ENCODE results near the gene SCRT2.
A peak's percentile ranks its signal among the peaks of the same experiment; 100 is the strongest.

Gene SCRT2

DNA sequence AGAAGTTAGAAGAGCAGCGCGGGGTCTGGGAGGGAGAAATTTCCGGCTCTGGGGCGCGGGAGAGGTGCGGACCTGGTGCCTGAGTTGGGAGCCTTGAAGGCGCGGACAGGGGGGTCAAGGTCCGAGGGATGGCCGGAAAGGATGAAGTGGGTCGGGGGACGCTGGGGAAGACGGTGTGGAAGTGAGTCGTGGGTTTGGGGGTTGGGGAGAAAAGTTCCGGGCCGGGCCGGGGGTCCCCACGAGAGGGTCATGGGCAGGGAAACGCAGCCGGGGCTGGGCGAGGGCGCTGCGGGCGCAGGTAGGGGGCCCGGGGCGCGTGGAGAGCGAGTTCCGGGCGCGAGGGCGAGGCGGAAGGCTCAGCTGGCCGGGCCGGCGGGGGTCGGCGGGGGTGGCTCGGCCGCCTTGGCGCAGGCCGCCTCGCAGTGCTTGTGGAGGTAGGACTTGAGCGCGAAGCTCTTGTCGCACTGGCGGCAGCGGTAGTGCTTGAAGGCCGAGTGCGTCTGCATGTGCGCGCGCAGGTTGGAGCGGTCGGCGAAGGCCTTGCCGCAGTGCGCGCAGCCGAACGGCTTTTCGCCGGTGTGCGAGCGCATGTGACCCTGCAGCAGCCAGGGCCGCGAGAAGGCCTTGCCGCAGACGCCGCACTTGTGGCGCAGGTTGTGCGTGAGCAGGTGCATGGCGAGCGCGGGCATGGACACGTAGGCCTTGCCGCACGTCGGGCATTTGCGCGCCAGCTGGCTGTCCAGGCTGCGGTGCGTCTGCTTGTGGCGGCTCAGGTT is 12.1 kb downstream of the SCRT2 start:
- H3K4me3 ChIP-seq (replicated peaks in 1 of 2; ENCODE audit: low read depth in 2 of 2, low read length in 2 of 2): no peak overlapping the region
- TF ChIP-seq CTCF (IDR thresholded peaks at IDR 0.05; ENCODE audit: low read depth, low read length): no peak
- DNase-seq (ENCODE audit: low read depth in 2 of 2): peak in 1 of 2 donors; percentile 37

GRCh38 chr20:662277-663192 is 13.1 kb downstream of the SCRT2 start:
- no peak for DNase-seq (ENCODE audit: low read depth in 2 of 2)
- H3K4me3 ChIP-seq (replicated peaks in 1 of 2; ENCODE audit: low read depth in 2 of 2, low read length in 2 of 2): no peak overlapping the region

GRCh38 chr20:661474-662270 is 13.9 kb downstream of the SCRT2 start:
- DNase-seq (ENCODE audit: low read depth in 2 of 2): no peak
- TF ChIP-seq CTCF (IDR thresholded peaks at IDR 0.05; ENCODE audit: low read depth, low read length): no peak
- H3K4me3 ChIP-seq (replicated peaks in 1 of 2; ENCODE audit: low read depth in 2 of 2, low read length in 2 of 2): no peak overlapping the region

More at GRCh38 chr20:662277-663192, 13.1 kb downstream of the SCRT2 start:
- no peak for TF ChIP-seq CTCF (IDR thresholded peaks at IDR 0.05; ENCODE audit: low read depth, low read length)

GRCh38 chr20:658731-659291 is 16.8 kb downstream of the SCRT2 start:
- no peak overlapping the region for H3K4me3 ChIP-seq (replicated peaks in 1 of 2; ENCODE audit: low read depth in 2 of 2, low read length in 2 of 2)
- no peak for DNase-seq (ENCODE audit: low read depth in 2 of 2)
- TF ChIP-seq CTCF (IDR thresholded peaks at IDR 0.05; ENCODE audit: low read depth, low read length): no peak

GRCh38 chr20:658202-658601 is 17.4 kb downstream of the SCRT2 start:
- no peak for DNase-seq (ENCODE audit: low read depth in 2 of 2)
- no peak for TF ChIP-seq CTCF (IDR thresholded peaks at IDR 0.05; ENCODE audit: low read depth, low read length)

More at GRCh38 chr20:658202-658601, 17.4 kb downstream of the SCRT2 start:
- no peak overlapping the region for H3K4me3 ChIP-seq (replicated peaks in 1 of 2; ENCODE audit: low read depth in 2 of 2, low read length in 2 of 2)
